Hindlimb muscle (tissue), 1 donor: ENCODE measurements around the gene TBRG4. TPM values are rescaled to one million over a fixed set of nuclear protein-coding genes. Genes with fewer than 3 reads are reported as not detected.

Experiments used
- DNase-seq: peaks from one replicate; pipeline ENCODE4 v3.0.0-alpha.2; 2013
- polyA plus RNA-seq: library from polyadenylated mRNA; unstranded; fragments of 120-200 nt; gene quantifications from one replicate; pipeline ENCODE4 v1.2.1, GENCODE V29; 2013; ENCODE audit not compliant: insufficient read length

The TBRG4 gene
- polyA plus RNA-seq, 1 donor, result 37.6 TPM

DNA sequence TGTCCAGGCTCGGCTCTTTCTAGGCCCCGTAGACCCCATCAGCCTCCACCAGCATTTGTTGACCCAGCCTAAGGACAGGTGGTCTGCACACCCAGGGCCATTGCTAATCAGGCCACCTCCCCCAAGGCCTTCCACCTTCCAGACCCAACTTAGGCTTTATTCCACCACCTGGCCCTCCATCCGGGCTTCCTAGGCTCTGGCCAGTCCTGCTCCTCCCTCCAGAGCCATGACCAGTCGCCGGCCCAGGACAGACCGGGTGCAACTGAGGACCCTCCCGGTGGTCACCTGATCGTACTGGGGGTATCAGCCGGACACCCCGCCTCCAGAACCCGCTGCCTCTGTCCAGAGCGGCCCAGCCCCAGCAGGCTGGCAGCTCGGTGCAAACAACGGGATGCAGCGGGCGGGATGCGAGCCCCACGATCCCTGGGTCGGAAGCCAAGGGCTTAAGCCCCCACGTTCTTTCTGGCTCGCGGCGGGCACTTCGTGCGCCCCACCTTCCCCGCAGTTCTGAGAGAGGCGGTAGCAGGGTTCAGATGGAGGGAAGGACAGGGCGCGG, 23.3 kb downstream of the TBRG4 start:
- DNase-seq, result no peak

DNA sequence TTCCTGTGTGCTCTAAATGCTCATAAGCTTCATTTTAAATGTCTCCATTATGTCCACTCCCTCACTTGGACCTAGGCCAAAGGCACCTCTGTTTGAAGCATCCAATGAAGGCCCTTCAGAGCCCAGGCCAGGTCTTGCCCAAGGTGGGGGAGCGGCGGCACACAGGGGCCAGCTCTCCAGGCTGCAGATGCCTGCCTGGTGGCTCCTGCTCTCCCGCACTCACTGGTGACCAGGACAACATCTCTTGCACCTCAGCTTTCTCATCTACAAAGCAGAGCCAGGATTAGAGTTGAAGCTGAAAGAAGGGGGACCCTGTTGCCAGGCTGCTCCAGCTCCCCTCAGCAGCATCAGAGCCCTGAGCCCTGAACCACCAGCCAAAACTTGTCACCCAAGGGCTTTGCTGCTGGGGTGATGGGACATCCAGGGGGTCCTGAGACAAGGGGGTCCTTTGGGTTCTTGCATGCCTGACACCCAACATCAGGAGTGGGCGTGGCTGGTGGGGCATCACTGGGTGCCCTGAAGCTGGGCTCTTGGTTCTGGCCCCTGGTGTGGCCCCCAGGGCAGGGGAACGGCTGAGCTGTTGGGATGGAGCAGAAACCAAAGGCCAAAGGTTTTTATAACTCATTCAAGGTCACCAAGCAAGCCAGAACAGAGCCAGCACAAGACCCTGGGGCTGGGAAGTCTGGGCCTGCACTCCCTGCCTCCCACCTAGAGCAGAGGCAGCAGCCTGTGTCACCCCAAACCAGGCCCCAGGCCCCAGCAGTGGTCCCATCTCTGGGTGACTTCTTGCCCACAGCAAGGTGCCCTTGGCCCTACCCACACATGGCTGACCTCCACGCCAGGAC, 24.0 kb downstream of the TBRG4 start:
- DNase-seq, result no peak

DNA sequence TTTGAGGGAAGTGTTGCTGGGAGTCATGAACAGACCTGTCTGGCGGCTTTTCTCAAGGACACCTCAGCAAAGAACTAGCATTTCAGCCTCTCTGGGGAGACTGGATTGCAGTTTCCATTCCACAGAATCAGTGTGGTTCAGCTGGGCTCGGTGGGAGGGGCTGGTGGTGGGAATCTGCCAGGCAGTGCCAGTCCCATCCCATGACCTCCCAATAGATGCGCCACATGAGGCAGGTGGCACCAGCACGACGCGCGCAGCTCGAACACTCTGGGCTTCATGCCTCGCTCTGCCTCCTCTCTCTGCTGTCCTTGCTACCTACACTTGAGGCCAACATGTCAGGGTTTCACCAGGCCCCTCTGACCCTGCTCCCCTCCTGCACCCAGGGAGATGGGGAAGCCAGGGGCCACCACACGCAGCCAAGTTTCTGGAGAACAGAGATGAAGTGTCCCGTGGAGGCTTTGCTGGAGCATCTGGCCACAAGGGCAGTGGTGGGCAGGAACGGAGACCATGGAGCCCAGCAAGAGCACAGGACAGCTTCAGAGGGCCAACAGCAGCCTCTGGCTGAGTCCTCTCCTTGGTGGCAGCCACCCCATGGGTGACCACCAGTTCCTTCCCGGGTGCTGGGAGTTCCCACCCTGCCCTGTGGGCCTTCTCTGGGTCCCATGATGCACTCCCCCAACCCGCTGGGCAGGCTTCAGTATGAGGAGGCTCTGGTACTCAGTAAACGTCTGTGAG, 25.0 kb downstream of the TBRG4 start:
- no peak for DNase-seq

DNA sequence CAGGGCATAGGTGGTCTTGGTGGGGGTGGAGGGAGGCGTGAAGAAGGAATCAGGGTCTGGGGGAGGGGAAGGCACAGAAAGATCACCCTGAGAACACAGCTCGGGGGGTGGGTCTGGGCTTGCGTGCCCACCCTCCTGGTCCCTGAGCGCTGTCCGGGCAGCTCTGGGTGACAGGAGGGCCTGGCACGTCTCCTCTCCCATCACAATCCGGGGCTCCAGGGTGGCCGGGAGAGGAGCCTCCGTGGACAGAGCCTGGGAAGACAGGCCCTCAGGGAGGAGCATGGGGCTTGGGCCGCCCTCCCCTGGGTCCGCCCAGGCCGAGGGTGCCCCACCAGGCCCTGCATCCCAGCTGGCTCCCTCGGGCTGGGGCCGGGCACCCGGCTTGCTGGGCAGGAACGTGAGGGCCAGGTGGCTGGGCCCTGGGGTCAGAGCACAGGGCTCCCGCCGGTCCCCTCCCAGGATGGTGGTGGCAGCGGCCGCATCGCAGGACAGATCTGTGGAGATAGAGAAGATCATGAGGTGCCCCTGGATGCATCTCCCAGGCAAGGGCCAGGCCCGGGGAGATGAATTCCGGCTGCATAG, 25.8 kb downstream of the TBRG4 start:
- no peak for DNase-seq

GRCh38 chr7:45084901-45085618, 26.4 kb downstream of the TBRG4 start:
- no peak for DNase-seq

DNA sequence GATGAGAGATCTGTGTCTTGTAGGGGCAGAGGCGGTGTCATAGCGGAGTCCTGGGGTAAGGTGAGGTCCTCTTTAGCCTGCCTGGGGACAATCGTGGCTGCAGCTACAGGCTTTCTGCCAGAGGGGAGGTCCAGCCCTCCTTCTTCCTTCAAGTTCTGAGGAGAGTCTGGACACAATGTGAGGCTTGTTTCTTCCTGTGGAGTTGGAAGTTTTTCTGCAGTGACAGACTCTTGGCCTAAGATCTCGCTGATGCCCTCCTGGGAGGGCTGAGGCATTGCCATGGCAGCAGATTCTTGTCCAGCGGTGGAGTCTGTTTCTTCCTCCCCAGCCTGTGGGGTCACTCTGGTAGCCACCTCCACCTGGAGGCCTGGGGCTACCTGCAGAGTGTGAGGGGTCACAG, 27.2 kb downstream of the TBRG4 start:
- DNase-seq, result no peak

DNA sequence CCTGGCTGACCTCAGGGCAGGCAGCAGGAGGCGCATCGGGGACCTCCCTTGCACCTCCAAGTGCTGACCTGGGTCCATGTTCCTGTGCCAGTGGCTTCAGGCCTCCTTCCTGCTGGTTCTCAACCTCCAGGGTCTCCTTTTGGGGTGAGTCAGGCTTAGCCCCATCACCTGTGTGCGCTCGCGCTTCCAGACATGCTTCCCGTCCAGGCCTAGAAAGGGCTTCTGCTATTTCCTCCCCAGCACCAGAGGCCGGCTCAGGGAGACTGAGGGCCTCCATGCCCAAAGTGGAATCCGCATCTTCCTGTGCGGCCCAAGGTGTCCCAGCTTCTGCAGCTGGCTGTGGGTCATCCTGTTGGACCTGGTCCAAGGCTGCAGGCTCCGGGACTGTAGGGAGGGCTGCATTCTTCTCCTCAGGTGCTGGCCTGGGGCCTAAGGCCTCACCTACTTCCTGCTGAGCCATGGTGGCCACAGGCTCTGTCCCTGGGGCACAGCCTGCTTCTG, 28.6 kb downstream of the TBRG4 start:
- no peak for DNase-seq

GRCh38 chr7:45082031-45082830, 29.3 kb downstream of the TBRG4 start:
- DNase-seq, result no peak

- no peak for DNase-seq
Measured at GRCh38 chr7:45081670-45081974, 29.9 kb downstream of the TBRG4 start.

GRCh38 chr7:45080958-45081669, 30.4 kb downstream of the TBRG4 start:
- DNase-seq, result no peak

DNA sequence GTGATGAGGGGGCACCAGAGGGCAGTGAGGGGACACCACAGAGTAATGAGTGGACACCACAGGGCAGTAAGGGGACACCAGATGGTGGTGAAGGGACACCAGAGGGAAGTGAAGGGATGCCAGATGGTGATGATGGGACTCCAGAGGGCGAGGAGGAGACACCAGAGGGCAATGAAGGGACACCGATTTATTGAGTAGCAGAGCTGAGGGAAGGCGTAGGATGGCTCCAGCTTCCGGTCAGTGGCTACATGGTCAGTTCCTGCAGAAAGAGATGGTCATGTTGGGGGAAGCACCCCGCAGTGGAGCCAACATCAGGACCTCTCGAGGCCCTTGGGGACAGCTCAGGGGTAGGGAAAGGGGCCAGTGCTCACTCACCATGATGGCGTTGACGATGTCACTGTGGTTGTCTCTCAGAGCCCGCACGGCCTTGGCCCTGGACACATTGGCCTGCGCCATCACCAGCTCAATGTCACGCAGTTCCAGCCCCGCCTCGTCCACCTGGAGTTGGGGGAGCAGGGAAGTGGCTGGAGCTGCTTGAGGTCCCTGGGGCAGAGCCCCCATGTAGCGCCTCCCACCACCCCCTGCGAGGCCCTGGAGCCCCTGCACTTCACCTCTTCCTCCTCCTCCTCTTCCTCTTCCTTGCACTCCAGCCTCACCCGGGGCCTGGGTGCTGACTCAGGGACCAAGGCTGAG, 31.1 kb downstream of the TBRG4 start:
- no peak for DNase-seq

- DNase-seq, result no peak
Measured at GRCh38 chr7:45078125-45078681, 33.3 kb downstream of the TBRG4 start.

DNA sequence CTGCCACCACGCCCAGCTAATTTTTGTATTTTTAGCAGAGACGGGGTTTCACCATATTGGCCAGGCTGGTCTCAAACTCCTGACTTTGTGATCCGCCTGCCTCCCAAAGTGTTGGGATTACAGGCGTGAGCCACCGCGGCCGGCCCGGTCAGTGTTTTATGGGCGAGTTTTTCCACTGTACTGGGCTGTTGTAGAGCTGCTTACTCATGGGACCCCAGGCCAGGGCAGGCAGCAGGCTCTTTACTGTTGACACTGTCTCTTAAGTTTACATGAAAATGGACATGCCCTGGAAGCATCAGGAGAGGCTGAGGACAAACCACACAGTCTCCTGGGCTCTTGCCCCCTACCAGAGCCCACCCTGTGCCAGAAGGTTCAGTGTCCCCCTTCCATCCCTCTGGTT, 33.9 kb downstream of the TBRG4 start:
- no peak for DNase-seq

- DNase-seq, result no peak
Measured at GRCh38 chr7:45076946-45077345, 34.6 kb downstream of the TBRG4 start.

DNA sequence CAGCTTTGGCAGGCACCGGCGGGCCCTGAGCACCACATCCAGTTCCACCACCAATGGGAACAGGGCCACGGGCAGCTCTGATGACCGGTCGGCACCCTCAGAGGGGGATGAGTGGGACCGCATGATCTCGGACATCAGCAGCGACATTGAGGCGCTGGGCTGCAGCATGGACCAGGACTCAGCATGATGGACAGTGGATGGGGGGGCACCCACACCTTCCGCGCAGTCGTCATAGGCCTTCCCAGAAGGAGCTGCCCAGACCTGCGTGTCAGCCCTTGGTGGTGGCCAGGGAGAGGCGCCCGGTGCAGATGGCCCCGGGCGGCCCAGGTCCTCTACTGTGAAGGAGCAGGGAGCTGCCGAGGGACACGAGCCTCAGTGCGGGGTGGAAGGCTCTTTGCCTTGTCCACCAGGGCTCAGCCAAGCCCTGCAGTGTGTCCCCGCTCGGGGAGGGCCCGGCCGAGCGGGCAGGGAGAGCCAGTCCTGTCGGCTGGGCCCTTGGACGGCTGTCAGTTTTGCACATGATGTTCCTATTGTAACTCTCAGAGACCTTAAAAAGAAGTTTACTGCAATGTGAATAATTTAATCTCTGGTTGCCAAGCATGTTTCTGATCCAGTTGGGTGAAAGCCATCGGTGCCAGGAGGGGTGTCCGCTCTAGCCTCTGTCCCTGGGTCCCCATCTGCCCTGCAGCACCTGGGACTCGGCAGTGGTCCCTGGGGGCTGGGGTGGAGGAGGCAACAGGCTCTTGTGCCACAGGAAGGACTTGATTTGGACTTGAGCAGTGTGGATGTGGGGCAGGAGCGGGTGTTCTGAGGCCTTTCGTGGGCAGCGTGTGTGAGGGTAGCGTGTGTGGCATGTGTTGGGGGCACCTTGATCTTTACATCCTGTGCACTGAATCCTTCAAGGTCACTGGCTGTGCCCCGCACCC, 35.4 kb downstream of the TBRG4 start:
- DNase-seq, result no peak

GRCh38 chr7:45075355-45075644, 36.2 kb downstream of the TBRG4 start:
- DNase-seq, result no peak

- no peak for DNase-seq
Measured at GRCh38 chr7:45074528-45075354, 36.8 kb downstream of the TBRG4 start.
